22Rv1 (cell line): ENCODE data around the gene SERPINE1.

Experiments
- H3K27ac ChIP-seq: fragments of 450-650 bp; 2 replicates; pipeline ENCODE4 v1.5.1; 2017
- ZFX ChIP-seq: fragments of 450-650 bp; IDR thresholded peaks from 2 replicates; pipeline ENCODE4 v1.6.1; 2017; ENCODE audit warnings: antibody characterized with exemption, borderline replicate concordance
- TF ChIP-seq, protein P1 (sequence below): fragments of 450-650 bp; IDR thresholded peaks from 2 replicates; pipeline ENCODE4 v1.5.1; 2017; ENCODE audit warnings: mild to moderate bottlenecking

SERPINE1 gene

DNA sequence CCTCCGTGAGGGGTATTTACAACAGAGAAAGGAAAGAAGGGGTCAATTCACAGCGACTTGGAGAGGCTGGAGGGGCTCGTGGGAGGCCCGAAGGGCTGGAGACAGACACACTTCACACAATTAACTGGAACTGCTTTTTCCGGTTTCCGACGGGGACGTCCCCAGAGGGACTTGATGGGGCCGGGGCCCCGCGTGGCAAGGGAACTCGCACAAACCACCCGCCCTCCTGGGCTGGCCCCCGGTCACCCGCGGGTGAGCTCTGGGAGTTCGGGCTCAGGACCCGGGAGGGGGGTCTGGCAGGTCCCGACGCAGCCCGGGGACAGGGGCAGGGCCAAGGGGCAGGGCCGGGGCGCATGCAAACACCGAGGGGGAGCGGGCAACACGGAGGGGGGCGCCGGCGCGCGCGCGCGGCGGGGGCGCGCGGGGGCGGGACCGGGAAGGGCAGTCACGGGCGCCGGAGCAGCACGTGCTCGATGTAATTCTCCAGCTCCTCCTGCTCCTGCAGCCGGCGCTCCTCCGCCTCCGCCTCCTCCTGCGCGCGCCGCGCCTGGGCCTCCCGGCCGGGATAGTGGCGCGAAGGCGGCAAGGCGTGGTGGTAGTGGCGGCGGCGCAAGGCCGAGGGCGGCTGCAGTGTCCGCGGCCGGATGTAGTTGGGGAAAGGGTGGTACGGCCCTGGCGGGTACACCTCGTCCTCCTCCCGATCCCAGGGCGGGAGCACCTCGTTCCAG is 35.8 kb downstream of the SERPINE1 start:
- H3K27ac ChIP-seq, result peak overlapping the region; percentile 100
- TF ChIP-seq, protein P1, sequence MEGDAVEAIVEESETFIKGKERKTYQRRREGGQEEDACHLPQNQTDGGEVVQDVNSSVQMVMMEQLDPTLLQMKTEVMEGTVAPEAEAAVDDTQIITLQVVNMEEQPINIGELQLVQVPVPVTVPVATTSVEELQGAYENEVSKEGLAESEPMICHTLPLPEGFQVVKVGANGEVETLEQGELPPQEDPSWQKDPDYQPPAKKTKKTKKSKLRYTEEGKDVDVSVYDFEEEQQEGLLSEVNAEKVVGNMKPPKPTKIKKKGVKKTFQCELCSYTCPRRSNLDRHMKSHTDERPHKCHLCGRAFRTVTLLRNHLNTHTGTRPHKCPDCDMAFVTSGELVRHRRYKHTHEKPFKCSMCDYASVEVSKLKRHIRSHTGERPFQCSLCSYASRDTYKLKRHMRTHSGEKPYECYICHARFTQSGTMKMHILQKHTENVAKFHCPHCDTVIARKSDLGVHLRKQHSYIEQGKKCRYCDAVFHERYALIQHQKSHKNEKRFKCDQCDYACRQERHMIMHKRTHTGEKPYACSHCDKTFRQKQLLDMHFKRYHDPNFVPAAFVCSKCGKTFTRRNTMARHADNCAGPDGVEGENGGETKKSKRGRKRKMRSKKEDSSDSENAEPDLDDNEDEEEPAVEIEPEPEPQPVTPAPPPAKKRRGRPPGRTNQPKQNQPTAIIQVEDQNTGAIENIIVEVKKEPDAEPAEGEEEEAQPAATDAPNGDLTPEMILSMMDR, result no peak; the same call in 1 of the 2 replicates
- no peak for TF ChIP-seq ZFX

DNA sequence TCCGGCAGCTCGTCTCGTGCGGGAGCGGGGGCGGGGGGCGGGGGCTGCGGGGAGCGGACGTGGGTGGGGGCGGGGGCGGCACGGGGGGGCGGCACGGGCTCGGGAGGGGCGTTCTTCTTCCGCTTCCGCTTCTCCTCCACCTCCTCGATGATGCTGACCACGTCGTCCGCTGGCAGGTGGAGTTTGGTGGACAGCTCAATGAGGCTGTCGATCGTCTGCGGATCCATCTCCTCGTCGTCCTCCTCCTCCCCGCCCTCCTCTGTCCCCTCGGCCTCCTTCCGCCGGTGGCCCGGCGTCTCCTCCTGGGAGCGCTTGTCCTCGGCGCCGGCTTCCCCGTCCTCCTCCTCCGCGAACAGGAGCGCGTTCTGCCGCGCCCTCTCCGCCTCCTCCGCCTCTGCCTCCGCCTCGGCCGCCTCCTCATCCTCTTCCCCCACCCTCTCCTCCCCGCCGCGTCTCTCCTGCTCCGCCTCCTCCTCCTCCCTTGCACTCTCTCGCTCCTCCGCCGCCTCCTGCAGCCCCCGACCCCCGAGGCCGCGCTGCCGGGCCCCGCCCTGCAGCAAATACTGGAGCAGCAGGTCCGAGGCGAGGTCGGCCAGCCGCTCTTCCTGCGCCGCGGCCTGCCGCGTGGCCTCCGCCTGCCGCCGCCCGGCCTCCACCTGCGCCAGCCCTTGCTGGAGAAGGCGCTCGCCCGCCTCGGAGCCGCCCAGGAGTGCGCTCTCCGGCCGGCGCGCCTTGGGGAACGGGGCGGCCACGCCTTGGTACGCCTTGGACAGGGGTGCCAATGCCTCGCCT is 36.6 kb downstream of the SERPINE1 start:
- H3K27ac ChIP-seq, result peak overlapping the region; percentile 100
- no peak for TF ChIP-seq ZFX
- TF ChIP-seq, protein P1, result no peak

DNA sequence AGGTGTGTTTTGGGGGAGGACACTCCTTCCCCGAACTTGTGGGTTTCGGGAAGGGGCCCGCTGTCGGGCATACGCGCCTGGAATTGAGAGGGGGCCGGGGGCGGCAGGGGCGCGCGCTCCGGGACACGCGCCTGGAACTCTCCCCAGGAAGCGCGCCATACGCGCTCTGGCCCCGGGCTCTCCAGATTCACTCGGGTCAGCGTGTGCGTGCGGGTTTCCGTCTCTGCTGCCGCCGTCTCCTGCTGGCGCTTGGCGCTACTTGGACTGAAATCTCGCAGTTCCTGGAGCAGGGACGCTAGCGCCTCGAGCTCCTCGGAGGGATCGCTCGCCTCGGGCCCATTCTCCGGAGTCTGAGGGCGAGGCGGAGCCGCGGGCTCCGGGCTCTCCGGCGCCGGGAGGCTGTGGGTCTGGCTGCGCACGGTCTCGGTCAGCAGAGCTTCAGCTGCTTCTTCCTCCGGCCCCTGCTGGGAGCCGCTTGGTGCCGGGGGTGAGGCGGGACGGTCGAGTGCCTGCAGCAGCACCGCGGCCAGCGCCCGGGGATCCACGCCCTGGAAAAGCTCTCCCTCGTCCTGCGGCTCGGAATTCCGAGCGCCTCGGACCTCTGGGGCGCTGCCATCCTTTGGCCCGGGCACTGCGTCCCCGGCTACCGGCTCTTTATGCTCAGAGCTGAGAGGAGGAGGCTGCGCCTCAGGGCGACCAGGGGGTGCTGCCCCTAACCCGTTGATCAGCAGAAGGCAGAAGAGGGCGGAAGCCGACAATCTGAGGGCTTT is 37.4 kb downstream of the SERPINE1 start:
- TF ChIP-seq, protein P1, result no peak
- no peak for TF ChIP-seq ZFX
- H3K27ac ChIP-seq, result peak overlapping the region; percentile 100

- peak within 1 kb of the TSS; percentile 100 for H3K27ac ChIP-seq
- TF ChIP-seq, protein P1, result no peak
- TF ChIP-seq ZFX, result no peak
Measured at GRCh38 chr7:101165075-101165957, 38.4 kb downstream of the SERPINE1 start, which contains the start of gene VGF. VGF (minus strand) TSS chr7:101165569; CDS start chr7:101164843, 726 bp downstream.

GRCh38 chr7:101165958-101166647 is 39.2 kb downstream of the SERPINE1 start:
- TF ChIP-seq ZFX, result no peak
- TF ChIP-seq, protein P1, result no peak
- peak overlapping the region; percentile 100 for H3K27ac ChIP-seq

DNA sequence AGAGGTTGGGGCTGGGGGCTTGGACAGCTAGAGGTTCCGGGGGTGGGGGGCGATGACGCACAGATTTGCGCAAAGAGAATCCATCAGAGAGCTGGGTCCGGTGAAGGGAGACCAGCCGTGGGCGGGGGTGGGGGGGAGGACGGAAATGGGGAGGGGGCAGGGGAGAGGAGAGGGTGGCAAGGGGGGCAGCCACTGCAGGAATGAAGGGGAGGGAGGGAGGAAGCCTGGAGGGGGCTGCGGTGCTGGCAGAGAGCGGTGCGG is 39.7 kb downstream of the SERPINE1 start:
- H3K27ac ChIP-seq, result peak overlapping the region; percentile 100
- TF ChIP-seq, protein P1, result no peak
- no peak for TF ChIP-seq ZFX
